Measurements from ENCODE around the gene CLPTM1.
"Not testable (repeated sequence)": the region's sequence is repeated elsewhere in the genome, so short reads cannot be mapped to it uniquely, and the experiment has no call there.

Gene CLPTM1

GRCh38 chr19:44912854-44913253, 42.3 kb upstream of the CLPTM1 start:
- TF ChIP-seq CTCF (IDR thresholded peaks at IDR 0.05; ENCODE audit: low read depth, low read length) = no peak
- no peak overlapping the region for H3K4me3 ChIP-seq (ENCODE audit: low read depth, low read length)

GRCh38 chr19:44913512-44914432, 41.4 kb upstream of the CLPTM1 start:
- H3K4me3 ChIP-seq (ENCODE audit: low read depth, low read length) = not testable (repeated sequence)

- H3K4me3 ChIP-seq (ENCODE audit: low read depth, low read length) = peak within 1 kb of the TSS; percentile 58
These were observed 40.6 kb upstream of the CLPTM1 start, which contains the start of gene APOC1 for GRCh38 chr19:44914433-44915206. Gene APOC1 (plus strand): TSS chr19:44914608. CDS start chr19:44914892, 284 bp downstream.

GRCh38 chr19:44924243-44924725, 30.9 kb upstream of the CLPTM1 start:
- no peak for TF ChIP-seq CTCF (IDR thresholded peaks at IDR 0.05; ENCODE audit: low read depth, low read length)
- no peak overlapping the region for H3K4me3 ChIP-seq (ENCODE audit: low read depth, low read length)

- no peak overlapping the region for H3K4me3 ChIP-seq (ENCODE audit: low read depth, low read length)
- TF ChIP-seq CTCF (IDR thresholded peaks at IDR 0.05; ENCODE audit: low read depth, low read length) = no peak
These were observed 29.9 kb upstream of the CLPTM1 start for GRCh38 chr19:44925114-44925891.

GRCh38 chr19:44926245-44927077, 28.7 kb upstream of the CLPTM1 start:
- H3K4me3 ChIP-seq (ENCODE audit: low read depth, low read length) = not testable (repeated sequence)

- no peak for TF ChIP-seq CTCF (IDR thresholded peaks at IDR 0.05; ENCODE audit: low read depth, low read length)
- no peak overlapping the region for H3K4me3 ChIP-seq (ENCODE audit: low read depth, low read length)
These were observed 27.4 kb upstream of the CLPTM1 start for GRCh38 chr19:44927746-44928145.

GRCh38 chr19:44930088-44930487, 25.1 kb upstream of the CLPTM1 start:
- no peak for TF ChIP-seq CTCF (IDR thresholded peaks at IDR 0.05; ENCODE audit: low read depth, low read length)
- no peak overlapping the region for H3K4me3 ChIP-seq (ENCODE audit: low read depth, low read length)

All from WI38 (cell line).